ENCODE results near the gene CASP9. TPM values are rescaled to one million over a fixed set of nuclear protein-coding genes. Genes with fewer than 3 reads are reported as not detected.
"Not testable (repeated sequence)": the region's sequence is repeated elsewhere in the genome, so short reads cannot be mapped to it uniquely, and the experiment has no call there.

Gene CASP9
- polyA plus RNA-seq, 3 donors: 27.4 to 41.9 (median 33.5) TPM

DNA sequence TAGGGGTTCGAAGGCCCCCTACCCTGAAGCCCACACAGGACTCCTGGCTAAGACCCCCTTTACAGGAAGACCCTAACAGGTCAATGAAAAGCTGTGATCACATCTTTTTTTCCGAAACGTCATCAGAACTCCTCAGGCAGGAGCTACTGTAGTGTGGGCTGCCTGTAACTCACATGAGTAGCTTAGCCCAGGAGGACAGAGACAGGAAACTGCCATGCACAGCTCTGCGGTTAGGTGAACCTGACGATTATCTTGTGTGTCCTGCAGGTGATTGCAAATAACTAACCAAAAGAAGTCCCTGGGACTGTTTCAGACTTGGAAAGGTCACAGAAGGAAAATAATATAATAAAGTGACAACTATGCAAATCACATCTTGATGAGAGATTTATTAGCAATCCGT, 52.3 kb downstream of the CASP9 start:
- not testable (repeated sequence) for DNase-seq

DNA sequence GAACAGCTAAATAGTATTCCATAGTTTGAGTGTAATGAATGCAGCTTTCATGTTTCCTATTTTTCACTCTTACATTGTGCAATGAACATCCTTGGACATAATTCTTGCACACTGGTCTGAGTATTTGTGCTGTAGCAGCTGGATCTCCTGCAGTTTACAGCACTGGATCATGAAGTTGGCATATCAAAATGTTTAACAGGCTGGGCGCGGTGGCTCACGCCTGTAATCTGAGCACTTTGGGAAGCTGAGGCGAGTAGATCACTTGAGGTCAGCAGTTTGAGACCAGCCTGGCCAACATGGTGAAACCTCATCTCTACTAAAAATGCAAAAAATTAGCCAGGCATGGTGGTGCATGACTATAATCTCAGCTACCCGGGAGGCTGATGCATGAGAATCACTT, 52.9 kb downstream of the CASP9 start:
- not testable (repeated sequence) for DNase-seq

DNA sequence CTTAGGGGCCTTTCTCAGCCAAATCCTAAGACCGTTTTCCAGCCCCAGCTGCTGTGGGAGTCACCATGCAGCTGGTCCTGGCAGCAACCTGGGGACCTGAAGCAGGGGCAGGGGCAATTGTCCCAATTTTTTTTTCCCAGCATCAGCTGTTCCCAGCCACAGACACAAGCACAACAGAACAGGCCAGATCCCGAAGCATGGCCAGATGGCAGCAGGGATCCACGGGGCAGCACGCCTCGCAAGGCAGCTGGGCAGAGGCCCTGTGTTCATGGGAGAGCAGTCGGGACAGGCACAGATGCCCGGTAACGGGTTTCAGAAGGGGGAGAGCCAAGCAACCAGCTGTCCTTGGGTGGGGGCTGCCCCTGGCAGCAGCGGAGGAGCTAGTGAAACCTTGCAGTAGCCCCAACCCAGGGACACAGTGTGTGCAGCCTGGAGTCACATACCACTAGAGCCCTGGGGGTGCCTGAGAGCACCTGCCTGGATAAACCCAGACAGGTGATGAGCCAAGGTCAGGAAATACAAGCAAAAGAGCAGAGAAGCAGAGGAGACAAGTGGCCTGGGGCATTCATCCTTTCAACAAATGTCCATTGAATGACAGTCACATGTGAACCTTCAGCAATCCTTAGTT, 54.1 kb downstream of the CASP9 start:
- not testable (repeated sequence) for DNase-seq

DNA sequence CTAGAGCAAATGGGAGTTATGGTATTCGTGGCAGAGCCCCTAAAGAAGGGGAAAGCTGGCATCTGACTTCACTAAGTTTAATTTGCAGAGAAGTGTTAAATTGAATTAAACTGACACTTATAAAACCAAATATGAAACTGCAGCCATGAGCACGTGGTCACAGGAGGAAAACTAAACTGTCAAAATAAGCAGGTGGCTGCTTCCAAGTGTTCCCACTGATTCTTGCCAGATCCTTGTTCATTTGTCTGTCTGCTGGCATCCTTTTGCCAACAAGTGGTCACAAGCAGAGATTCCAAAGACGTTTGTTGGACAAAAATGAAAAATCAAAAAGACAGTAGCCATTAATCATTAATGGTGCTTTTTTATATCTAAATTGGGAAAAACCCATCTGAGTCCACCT, 54.7 kb downstream of the CASP9 start:
- DNase-seq: no peak

DNA sequence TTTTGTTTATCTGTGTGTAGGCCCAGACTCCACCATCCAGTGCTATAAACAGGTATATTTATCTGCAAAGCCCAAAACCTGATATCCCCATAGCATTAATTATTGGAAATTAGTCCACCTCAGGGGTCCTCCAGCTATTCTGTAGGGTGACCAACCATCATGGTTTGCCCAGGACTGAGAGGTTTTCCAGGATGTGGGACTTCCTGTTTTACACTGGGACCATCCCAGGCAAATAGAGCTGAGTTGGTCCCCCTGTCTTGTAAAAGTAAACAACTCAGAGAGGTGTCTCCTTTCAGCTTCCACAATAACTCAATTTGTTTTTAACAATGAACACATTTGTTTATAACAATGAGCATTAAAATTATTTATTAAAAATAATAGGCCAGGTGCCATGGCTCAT, 55.9 kb downstream of the CASP9 start:
- DNase-seq: no peak

DNA sequence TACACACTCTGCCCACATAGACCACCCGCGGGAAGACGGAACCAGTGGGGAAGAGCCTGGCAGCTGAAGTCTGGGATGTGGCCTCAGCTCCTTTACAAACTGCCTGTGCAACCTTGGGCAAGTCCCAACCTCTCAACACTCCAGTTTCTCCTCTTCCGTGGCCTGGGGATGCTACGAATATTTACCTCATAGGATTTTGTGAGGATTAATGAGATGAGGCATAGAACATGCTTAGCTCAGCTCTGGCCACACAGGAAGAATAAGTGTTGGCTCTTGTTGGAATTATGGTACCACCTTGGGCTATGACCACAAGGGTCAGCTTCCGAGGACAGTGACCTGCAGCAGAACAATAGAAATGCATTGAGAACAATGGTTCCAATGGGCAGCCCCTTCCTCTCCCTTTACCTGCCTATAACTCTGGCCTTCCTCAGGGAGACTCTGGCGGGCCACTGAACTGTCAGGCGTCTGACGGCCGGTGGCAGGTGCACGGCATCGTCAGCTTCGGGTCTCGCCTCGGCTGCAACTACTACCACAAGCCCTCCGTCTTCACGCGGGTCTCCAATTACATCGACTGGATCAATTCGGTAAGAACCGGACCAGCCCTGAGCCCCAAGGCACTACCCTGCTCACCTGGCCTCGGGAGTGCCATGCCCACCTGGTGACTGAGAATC, 56.9 kb downstream of the CASP9 start:
- DNase-seq: not testable (repeated sequence)

DNA sequence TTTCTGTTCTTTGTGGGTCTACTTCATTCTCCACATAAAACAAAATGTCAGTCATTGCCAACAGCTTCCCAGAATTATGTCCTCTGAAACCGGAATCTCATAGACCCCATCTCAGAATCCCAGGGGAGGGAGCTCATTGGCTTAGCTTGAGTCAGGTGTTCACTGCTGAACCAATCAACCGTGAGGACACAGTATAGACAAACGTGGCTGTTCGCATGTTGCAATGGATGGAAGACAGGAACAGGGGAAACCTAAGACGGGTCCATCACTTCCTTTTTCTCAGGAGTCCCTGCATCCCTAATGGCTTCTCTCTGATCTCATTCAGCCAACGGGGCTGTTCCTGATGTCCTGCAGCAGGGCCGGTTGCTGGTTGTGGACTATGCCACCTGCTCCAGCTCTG, 58.3 kb downstream of the CASP9 start:
- no peak for DNase-seq

DNA sequence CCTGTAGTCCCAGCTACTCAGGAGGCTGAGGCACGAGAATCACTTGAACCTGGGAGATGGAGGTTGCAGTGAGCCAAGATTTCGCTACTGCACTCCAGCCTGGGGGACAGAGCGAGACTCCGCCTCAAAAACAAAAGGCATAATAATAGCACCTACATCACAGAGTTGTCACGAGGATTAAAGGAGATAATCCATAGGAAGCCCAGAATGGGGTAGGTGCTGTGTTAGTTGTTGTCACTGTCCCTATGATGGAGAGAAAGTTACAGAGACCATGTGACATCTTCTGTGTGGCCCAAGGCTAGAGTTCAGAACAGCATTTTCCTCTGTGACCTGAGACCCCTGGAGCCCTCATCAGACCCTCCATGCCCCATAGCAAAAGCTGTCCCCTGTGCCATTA, 60.1 kb downstream of the CASP9 start:
- not testable (repeated sequence) for DNase-seq

DNA sequence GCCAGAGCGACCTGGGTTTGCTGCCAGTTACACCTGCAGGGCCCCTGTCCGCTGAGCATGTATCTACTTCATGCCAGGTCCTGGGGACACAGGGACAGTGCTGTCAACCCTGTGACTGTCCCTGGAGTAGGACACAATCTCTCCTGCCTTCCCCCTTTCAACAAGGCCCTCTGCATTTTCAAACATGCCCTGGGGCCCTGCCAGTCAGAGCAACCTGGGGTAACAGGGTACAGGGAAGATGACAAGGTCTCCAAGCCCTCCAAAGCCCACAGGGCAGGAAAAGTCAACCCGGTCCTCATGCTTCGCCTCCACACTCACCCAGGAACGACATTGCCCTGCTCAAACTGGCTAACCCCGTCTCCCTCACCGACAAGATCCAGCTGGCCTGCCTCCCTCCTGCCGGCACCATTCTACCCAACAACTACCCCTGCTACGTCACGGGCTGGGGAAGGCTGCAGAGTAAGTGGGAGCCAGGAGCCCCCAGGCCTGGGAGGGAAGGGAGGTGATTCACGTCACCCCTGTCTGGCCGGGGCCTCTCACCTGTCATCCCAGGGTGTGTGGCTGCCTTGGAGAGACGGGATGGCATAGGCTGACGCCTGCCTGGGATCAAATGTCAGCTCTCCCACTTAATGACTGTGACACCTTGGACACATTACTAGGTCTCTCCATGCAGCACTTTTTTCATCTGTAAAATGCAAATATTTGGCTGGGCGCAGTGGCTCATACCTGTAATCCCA, 60.8 kb downstream of the CASP9 start:
- peak; percentile 39 for DNase-seq

DNA sequence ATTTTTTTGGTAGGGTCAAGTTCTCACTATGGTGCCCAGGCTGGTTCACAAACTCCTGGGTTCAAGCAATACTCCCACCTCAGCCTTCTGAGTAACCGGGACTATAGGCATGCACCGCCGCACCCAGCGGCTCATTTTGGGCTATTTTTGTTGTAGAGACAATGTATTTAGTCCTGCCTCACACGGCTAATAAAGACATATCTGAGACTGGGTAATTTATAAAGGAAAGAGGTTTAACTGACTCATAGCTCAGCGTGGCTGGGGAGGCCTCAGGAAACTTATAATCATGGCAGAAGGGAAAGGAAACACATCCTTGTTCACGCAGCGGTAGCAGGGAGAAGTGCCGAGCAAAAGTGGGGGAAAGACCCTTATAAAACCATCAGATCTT, 63.3 kb downstream of the CASP9 start:
- DNase-seq: no peak

DNA sequence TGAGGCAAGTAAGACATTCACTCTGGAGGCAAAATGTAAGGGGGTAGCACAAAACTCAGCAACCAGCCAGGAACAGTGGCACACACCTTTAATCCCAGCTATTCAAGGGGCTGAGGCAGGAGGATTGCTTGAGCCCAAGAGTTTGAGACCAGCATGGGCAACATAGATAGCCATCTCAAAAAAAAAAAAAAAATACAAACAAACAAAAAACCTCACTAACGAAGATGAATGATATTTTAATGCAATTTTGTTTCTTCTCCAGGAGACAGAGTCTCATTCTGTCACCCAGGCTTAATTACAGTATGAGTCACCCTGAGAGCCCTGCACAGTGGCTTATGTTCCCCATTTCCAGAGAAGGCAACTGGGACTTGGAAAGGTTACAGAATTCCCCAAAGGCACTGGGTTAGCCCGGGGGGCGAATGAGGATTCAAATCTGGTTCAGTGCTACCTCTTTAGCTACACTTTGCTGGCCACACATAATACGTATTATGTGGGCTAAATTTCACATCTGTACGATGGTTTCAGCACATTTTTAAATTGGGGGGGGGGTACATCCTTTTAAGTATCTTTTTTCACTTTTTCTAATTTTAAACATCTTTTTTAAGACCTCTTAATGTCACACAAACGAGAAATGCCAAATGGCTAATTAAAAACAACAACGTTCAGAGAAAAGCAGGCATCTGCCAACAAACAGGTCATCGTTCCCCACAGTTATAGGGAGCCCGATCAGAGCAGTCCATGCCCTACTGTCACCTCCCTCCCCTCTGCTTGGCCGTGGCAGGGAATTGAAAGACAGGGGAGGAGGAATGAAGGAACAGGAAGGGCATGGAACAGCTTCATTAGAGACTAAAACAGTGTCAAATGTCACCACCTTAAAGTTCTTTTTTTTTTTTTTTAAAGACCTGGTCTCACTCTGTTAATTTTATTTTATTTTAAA, 64.0 kb downstream of the CASP9 start:
- DNase-seq: no peak

DNA sequence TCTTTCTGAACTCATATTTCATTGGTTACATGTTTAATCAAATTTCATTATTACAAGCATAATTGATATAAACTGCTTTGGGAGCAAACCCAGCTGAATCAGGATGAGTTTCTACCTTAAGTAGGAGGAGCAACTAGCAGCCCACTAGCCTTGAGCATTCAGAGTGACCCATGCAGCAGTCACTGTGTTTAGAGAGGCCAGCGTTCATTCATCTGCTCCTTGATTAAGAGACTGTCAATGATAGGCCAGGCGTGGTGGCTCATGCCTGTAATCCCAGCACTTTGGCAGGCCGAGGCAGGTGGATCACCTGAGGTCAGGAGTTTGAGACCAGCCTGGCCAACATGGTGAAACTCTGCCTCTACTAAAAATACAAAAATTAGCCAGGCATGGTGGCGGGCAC, 65.6 kb downstream of the CASP9 start:
- DNase-seq: not testable (repeated sequence)

DNA sequence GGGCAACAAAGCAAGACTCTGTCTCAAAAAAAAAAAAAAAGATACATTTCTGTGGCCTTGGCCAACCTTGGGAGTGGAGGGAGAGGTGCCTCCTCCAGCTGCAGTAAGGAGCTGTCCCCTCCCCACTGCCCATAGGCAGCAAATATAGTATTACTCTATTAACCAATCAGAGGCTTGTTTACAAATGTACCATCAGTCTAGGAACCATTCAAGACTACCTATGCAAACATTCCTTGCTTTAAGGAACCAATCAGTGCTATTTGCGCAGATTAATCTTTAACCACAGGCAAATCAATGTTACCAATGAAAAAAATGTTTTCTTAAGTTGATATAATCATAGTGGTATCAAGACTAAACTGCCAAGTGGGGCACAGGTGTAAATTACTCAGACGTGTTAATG, 66.4 kb downstream of the CASP9 start:
- DNase-seq: no peak

DNA sequence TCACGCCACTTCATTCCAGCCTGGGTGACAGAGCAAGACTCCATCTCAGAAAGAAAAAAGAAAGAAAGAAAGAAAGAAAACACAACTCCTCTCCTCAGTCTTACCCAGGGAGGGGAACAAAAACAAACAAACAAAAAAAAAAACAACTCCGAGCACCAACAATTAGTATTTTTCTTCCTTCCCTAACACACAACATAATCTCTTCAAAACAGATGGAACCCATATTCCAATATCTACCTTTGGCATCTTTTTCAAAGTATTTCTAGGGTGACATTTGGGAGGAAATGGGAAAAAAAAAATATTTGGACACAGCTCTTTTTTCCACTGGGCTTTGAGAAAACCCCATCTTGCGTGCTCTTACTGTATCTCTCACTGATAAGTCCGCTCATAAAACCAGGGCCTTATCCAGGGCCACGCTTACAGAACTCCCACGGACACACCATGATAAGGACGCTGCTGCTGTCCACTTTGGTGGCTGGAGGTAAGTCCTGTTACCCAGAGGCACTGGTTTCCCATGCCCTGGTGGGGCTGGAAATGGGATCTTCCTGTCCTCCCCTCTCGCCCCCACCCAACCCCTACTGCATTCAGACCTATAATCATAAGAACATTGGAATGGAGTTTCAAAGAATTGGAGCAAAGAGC, 67.6 kb downstream of the CASP9 start, which contains the start of gene CELA2A:
CELA2A (plus strand) TSS at position 420 of the 642 bp plus-strand sequence; CDS start at position 442, 22 bp downstream.
- DNase-seq: no peak

DNA sequence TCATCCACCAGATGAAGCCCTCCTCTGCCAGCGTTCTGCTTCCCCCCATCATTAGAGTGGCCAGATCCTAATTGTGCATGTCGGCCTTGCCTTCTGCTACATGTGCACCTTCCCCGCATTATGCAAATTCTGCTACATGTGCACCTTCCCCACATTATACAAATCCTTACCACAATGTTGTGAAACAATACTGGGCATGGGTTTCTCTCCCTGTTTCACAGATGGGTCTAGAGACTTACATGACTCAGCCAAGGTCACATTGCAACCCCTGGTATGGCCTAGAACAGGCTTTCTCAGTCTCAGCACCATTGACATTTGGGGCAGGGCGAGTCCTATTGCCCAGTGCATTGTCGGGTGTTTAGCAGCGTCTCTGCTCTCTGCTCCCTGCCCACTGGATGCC, 68.5 kb downstream of the CASP9 start:
- DNase-seq: no peak

DNA sequence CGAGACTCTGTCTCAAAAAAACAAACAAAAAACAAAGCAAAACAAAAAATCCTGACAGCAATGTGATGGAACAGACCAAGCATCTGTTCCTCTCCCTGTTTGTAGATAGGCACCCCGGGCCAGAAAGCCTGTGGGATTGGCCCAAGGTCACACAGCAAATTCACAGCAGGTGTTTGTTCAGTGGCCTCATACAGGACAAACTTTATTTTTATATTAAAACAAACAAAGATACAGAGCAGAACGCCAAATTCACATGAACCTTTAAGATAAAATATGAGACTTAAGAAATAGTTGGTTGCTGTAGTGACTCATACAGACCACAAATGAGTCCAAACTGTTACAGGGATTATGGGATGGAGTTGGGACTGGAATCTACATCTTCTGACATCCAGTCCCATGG, 69.8 kb downstream of the CASP9 start:
- DNase-seq: no peak

DNA sequence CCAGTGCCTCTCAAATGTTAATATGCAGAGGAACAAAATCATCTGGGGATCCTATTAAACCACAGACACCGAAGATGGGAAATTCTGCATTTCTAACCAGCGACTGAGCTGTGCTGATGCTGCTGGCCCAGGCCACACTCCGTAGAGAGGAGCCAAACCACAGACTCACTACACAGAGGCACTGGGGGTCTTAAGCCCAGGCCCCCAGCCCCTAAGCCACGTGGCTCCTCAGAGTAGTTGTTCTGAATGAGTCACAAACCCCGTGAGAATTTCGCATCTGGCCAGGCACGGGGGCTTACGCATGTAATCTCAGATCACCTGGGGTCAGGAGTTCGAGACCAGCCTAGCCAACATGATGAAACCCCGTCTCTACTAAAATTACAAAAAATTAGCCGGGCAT, 70.3 kb downstream of the CASP9 start:
- DNase-seq: no peak

DNA sequence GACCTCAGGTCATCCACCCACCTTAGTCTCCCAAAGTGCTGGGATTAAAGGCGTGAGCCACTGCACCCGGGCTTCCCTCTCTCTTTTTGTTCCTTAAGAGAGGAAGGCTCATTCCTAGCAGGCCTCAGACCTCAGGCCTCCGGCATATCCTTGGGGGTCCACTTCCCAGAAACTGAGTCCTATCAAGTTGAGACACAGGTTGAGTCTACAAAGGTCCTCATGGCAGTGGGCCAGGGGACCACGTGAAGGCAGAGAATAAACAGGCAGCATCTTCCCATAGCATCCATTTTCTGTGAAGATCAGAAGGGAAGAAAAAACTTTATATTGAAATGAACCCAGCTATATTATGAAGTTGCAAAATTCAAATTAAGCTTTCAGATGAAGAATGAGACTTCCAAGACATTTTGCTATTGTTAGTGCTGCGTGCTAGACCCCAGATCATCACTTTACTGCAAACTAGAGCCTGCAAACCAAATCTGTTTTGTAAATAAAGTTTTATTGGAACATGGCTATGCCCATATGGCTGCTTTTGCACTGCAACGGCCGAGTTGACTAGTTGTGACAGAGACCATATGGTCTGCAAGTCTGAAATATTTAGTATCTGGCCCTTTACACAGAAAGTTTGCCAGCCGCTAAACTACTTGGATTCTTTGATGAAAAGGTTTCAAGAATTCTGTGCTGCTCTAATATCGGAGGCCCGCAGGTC, 71.0 kb downstream of the CASP9 start:
- no peak for DNase-seq

DNA sequence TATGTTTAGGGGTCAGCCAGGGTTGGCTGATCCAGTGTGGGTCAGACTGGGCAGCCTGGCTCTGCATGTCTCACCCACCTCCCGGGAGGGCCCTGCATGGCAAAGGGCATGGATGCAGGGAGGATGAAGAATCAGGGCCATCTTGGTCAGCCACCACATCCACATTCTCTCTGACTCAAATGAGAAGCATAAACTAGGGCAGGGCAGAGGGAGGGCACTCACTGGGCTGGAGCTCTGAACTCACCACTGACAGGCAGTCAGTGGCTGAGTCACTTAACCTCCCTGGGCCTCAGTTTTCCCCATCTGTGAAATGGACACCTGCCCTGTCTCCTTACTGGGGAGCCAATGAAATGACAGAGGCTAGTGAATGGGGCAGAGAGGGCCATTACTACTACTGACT, 71.8 kb downstream of the CASP9 start:
- DNase-seq: no peak

DNA sequence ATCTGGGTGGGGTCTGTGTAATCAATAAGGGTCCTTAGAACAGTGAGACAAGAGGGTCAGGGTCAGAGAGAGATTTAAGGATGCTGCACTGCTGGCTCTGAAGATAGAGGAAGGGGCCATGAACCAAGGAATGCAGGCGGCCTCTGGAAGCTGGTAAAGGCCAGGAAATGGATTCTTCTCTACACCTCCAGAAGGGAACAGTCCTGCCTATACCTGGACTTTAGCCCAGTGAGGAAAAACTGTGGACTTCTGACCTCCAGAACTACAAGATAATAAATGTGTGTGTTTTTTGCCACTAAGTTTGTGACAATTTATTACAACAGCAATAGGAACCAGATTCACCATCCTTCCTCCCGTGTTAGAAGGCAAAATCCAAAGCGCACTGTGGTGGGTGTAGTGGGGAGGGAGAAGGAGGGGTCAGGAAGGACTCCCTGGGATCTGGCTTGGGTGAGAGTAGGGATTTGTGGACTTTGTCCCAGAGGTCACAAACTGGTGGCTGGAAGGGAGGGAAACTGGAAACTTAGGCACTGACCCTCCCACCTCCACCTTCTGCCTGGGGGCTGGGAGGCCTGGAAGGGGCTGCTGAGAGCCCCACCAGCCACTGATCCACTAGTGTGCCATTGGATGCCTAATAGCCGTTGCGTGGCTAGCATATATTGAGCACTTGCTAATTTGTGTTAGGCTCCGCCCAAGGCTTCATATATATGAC, 72.8 kb downstream of the CASP9 start:
- DNase-seq: no peak
